Neural cell (in vitro differentiated cells): ENCODE measurements around the gene LNX1. TPM values are rescaled to one million over a fixed set of nuclear protein-coding genes. Genes with fewer than 3 reads are reported as not detected.

ENCODE experiments used
- H2AFZ ChIP-seq: fragments of 200-600, 300-800 bp; sonication (generic), shearing (Covaris generic); 2 replicates; pipeline ENCODE4 v1.6.0; 2014; ENCODE audit warnings: low read depth, mild to moderate bottlenecking, antibody characterized with exemption, low read length, moderate library complexity
- H3F3A ChIP-seq: fragments of 200-600 bp; shearing (Covaris generic); 2 replicates; pipeline ENCODE4 v1.6.1; 2016; ENCODE audit warnings: mild to moderate bottlenecking, moderate library complexity, mixed read lengths, antibody characterized with exemption, low read length; ENCODE audit not compliant: insufficient read depth, poor library complexity, severe bottlenecking
- H3K27ac ChIP-seq: fragments of 200-600, 300-800 bp; sonication (generic), shearing (Covaris generic); 2 replicates; pipeline ENCODE4 v1.5.1; 2014; ENCODE audit warnings: mild to moderate bottlenecking, low read length, moderate library complexity
- H3K27me3 ChIP-seq: fragments of 300-800, 200-600 bp; sonication (generic), shearing (Covaris generic); 2 replicates; pipeline ENCODE4 v1.6.0; 2014; ENCODE audit warnings: mild to moderate bottlenecking, low read depth, low read length, moderate library complexity; ENCODE audit not compliant: insufficient read depth
- H3K36me3 ChIP-seq: fragments of 300-800, 200-600 bp; sonication (generic), shearing (Covaris generic); 2 replicates; pipeline ENCODE4 v1.5.1; 2014; ENCODE audit warnings: mild to moderate bottlenecking, antibody characterized with exemption, low read length, moderate library complexity; ENCODE audit not compliant: insufficient read depth
- H3K4me2 ChIP-seq: fragments of 300-800, 200-600 bp; sonication (generic), shearing (Covaris generic); 2 replicates; pipeline ENCODE4 v1.6.0; 2014; ENCODE audit warnings: mild to moderate bottlenecking, low read length
- H3K4me3 ChIP-seq: fragments of 300-800, 200-600 bp; sonication (generic), shearing (Covaris generic); 2 replicates; pipeline ENCODE4 v1.5.1; 2014; ENCODE audit warnings: mild to moderate bottlenecking, low read length, moderate library complexity
- H3K79me2 ChIP-seq: fragments of 200-600 bp; shearing (Covaris generic); replicated peaks from 2 replicates; pipeline ENCODE4 v1.6.0; 2014; ENCODE audit warnings: mild to moderate bottlenecking, low read length, moderate library complexity; ENCODE audit not compliant: insufficient read depth
- H3K9ac ChIP-seq: fragments of 300-800, 200-600 bp; sonication (generic), shearing (Covaris generic); 2 replicates; pipeline ENCODE4 v1.6.1; 2016; ENCODE audit warnings: mild to moderate bottlenecking, low read length, mixed read lengths
- H3K9me2 ChIP-seq: fragments of 200-600 bp; shearing (Covaris generic); 2 replicates; pipeline ENCODE4 v1.6.1; 2016; ENCODE audit warnings: mild to moderate bottlenecking, low read length, mixed read lengths; ENCODE audit not compliant: insufficient read depth
- H3K9me3 ChIP-seq: fragments of 200-600, 300-800 bp; sonication (generic), shearing (Covaris generic); 2 replicates; pipeline ENCODE4 v1.6.1; 2016; ENCODE audit warnings: mild to moderate bottlenecking, mixed run types, low read length, moderate library complexity, mixed read lengths
- H4K20me1 ChIP-seq: fragments of 200-600 bp; shearing (Covaris generic); 2 replicates; pipeline ENCODE4 v1.6.1; 2016; ENCODE audit warnings: mild to moderate bottlenecking, mixed run types; ENCODE audit not compliant: insufficient read depth
- CTCF ChIP-seq: fragments of 450-650 bp; IDR thresholded peaks from 2 replicates; pipeline ENCODE4 v1.5.1; 2014; ENCODE audit warnings: antibody characterized with exemption, mild to moderate bottlenecking, moderate library complexity; ENCODE audit not compliant: poor library complexity, severe bottlenecking
- EP300 ChIP-seq: fragments of 450-650 bp; conservative IDR thresholded peaks from 2 replicates; pipeline ENCODE4 v1.6.1; 2014; ENCODE audit warnings: antibody characterized with exemption, mild to moderate bottlenecking, moderate library complexity; ENCODE audit not compliant: poor library complexity, severe bottlenecking
- EZH2 ChIP-seq: fragments of 200-600, 300-800 bp; shearing (Covaris generic), sonication (generic); IDR thresholded peaks from 2 replicates; pipeline ENCODE4 v1.6.1; 2014; ENCODE audit warnings: antibody characterized with exemption, low read length, borderline replicate concordance, mild to moderate bottlenecking; ENCODE audit not compliant: insufficient read depth, poor library complexity, severe bottlenecking
- MXI1 ChIP-seq: fragments of 450-650 bp; conservative IDR thresholded peaks from 2 replicates; pipeline ENCODE4 v1.6.1; 2014; ENCODE audit warnings: antibody characterized with exemption, mild to moderate bottlenecking; ENCODE audit not compliant: poor library complexity, severe bottlenecking
- POLR2AphosphoS5 ChIP-seq: IDR thresholded peaks from 2 replicates; pipeline ENCODE4 v1.6.1; 2012
- RAD21 ChIP-seq: fragments of 450-650 bp; conservative IDR thresholded peaks from 2 replicates; pipeline ENCODE4 v1.6.1; 2014; ENCODE audit warnings: antibody characterized with exemption, mild to moderate bottlenecking, moderate library complexity
- REST ChIP-seq: IDR thresholded peaks from 2 replicates; pipeline ENCODE4 v1.6.1; 2012; ENCODE audit warnings: borderline replicate concordance
- SMC3 ChIP-seq: fragments of 450-650 bp; conservative IDR thresholded peaks from 2 replicates; pipeline ENCODE4 v1.6.1; 2014; ENCODE audit warnings: antibody characterized with exemption, mild to moderate bottlenecking, moderate library complexity; ENCODE audit not compliant: poor library complexity
- TAF1 ChIP-seq: IDR thresholded peaks from 2 replicates; pipeline ENCODE4 v1.6.1; 2012; ENCODE audit warnings: low read depth
- polyA plus RNA-seq: library from polyadenylated mRNA; depleted of rRNA; stranded (reverse); fragments of >200 nt; gene quantifications from 2 replicates; pipeline ENCODE4 v1.2.3, GENCODE V29; 2014

LNX1 gene
- polyA plus RNA-seq, 1 donor from 2014 or later = 3.4 TPM

- H3F3A ChIP-seq = no peaks in the 10 kb centered on the region
- H2AFZ ChIP-seq = no peak overlapping the region
- no peaks in the 10 kb centered on the region for H4K20me1 ChIP-seq
- no peaks in the 10 kb centered on the region for H3K9me2 ChIP-seq
- H3K9ac ChIP-seq = no peak overlapping the region
- H3K9me3 ChIP-seq = no peaks in the 10 kb centered on the region
- no peak overlapping the region for H3K4me3 ChIP-seq
- TF ChIP-seq REST (no peak), MXI1 (no peak), SMC3 (no peak), EZH2 (no peak), EP300 (no peak), POLR2AphosphoS5 (no peak), TAF1 (no peak), RAD21 (no peak)
- no peaks in the 10 kb centered on the region for H3K27me3 ChIP-seq
- H3K79me2 ChIP-seq = no peaks in the 10 kb centered on the region
- no peak overlapping the region for H3K27ac ChIP-seq
- H3K4me2 ChIP-seq = no peak overlapping the region
- no peaks in the 10 kb centered on the region for H3K36me3 ChIP-seq
These were observed 91.5 kb downstream of the LNX1 start for GRCh38 chr4:53499791-53500190.

- H3K9me3 ChIP-seq = no peaks in the 10 kb centered on the region
- TF ChIP-seq CTCF (no peak), REST (no peak), SMC3 (no peak), POLR2AphosphoS5 (no peak), MXI1 (no peak), RAD21 (no peak), EZH2 (no peak), TAF1 (no peak), EP300 (no peak)
- H3F3A ChIP-seq = no peaks in the 10 kb centered on the region
- no peaks in the 10 kb centered on the region for H3K79me2 ChIP-seq
- no peaks in the 10 kb centered on the region for H3K9me2 ChIP-seq
- no peak overlapping the region for H2AFZ ChIP-seq
- no peak overlapping the region for H3K27ac ChIP-seq
- no peak overlapping the region for H3K4me3 ChIP-seq
- no peaks in the 10 kb centered on the region for H4K20me1 ChIP-seq
- H3K36me3 ChIP-seq = no peaks in the 10 kb centered on the region
- no peak overlapping the region for H3K9ac ChIP-seq
- no peak overlapping the region for H3K4me2 ChIP-seq
- H3K27me3 ChIP-seq = no peaks in the 10 kb centered on the region
These were observed 92.6 kb downstream of the LNX1 start for GRCh38 chr4:53498706-53499105.
